Activated CD4-positive, alpha-beta T cell treated with anti-CD3 and anti-CD28 coated beads for 4 hours (primary cell): ENCODE results near the gene NUDT16.
A peak's percentile ranks its signal among the peaks of the same experiment; 100 is the strongest.
"Not testable (repeated sequence)": the region's sequence is repeated elsewhere in the genome, so short reads cannot be mapped to it uniquely, and the experiment has no call there.

ENCODE experiments used
- DNase-seq, 2 donors: peaks; one replicate each; pipeline ENCODE4 v3.0.0-alpha.2; 2020

NUDT16 gene

GRCh38 chr3:131381445-131382291 lies at the start of gene NUDT16:
TSS of gene NUDT16 (plus strand) at chr3:131381774. CDS start at chr3:131381805, 31 bp downstream.
- peak; percentile 93 to 95 for DNase-seq

GRCh38 chr3:131338948-131339640 lies 42.5 kb upstream of the NUDT16 start:
- DNase-seq = no peak

GRCh38 chr3:131341761-131342160 lies 39.8 kb upstream of the NUDT16 start:
- no peak for DNase-seq

- no peak for DNase-seq
These were observed 32.7 kb upstream of the NUDT16 start for GRCh38 chr3:131348911-131349310.

- DNase-seq = no peak
These were observed 32.1 kb upstream of the NUDT16 start for GRCh38 chr3:131349454-131349853.

GRCh38 chr3:131349946-131350347 lies 31.6 kb upstream of the NUDT16 start:
- DNase-seq = no peak

- no peak for DNase-seq
These were observed 31.1 kb upstream of the NUDT16 start for GRCh38 chr3:131350506-131350905.

GRCh38 chr3:131353016-131353877 lies 28.3 kb upstream of the NUDT16 start:
- no peak for DNase-seq

- DNase-seq = no peak
These were observed 27.6 kb upstream of the NUDT16 start for GRCh38 chr3:131353986-131354385.

- no peak for DNase-seq
These were observed 25.5 kb upstream of the NUDT16 start for GRCh38 chr3:131356006-131356595.

- no peak for DNase-seq
These were observed 24.3 kb upstream of the NUDT16 start for GRCh38 chr3:131357275-131357674.

GRCh38 chr3:131360191-131360755 lies 21.3 kb upstream of the NUDT16 start:
- no peak for DNase-seq

- DNase-seq = not testable (repeated sequence)
These were observed 20.5 kb upstream of the NUDT16 start for GRCh38 chr3:131361066-131361463.

GRCh38 chr3:131361464-131362421 lies 19.8 kb upstream of the NUDT16 start:
- no peak for DNase-seq

GRCh38 chr3:131363275-131363674 lies 18.3 kb upstream of the NUDT16 start:
- no peak for DNase-seq

- DNase-seq = no peak
These were observed 10.5 kb upstream of the NUDT16 start for GRCh38 chr3:131370935-131371687.

- no peak for DNase-seq
These were observed 9.9 kb upstream of the NUDT16 start for GRCh38 chr3:131371688-131372066.

GRCh38 chr3:131374741-131375140 lies 6.8 kb upstream of the NUDT16 start:
- DNase-seq = no peak

GRCh38 chr3:131380821-131381444 lies 641 bp upstream of the NUDT16 start:
- not testable (repeated sequence) for DNase-seq
